A549 (cell line): ENCODE results near the gene PLEKHA3. TPM values are rescaled to one million over a fixed set of nuclear protein-coding genes. Genes with fewer than 3 reads are reported as not detected.

Experiments
- ATAC-seq, 2 experiments: fragments of 200-7000 bp in 1 of 2; fragments of >200 bp in 1 of 2; cut with Nextera tagmentation in 1 of 2; cut with Tn5 transposase in 1 of 2; 3 replicates each; pipeline versions ENCODE4 v1.8.0 to v1.9.1; 2018 to 2020; ENCODE audit warnings: mild to moderate bottlenecking in 1 of 2, moderate library complexity in 1 of 2
- CTCF ChIA-PET: fragments of 300-600 bp; sonication (Branson Sonifier 250); formaldehyde crosslinking; extraction: SDS; loops from one replicate; lab custom pipeline; 2021; ENCODE audit warnings: antibody characterized with exemption, inconsistent platforms; lab: Yijun Ruan, JAX
- POLR2A ChIA-PET: fragments of 350-600 bp; formaldehyde crosslinking; extraction: SDS; loops from one replicate; lab custom pipeline; 2021; ENCODE audit warnings: antibody characterized with exemption, inconsistent platforms; lab: Yijun Ruan, JAX
- DNase-seq, 2 experiments: peaks; one replicate each; pipeline versions ENCODE4 v3.0.0 to v3.0.0-alpha.2; 2011 to 2016; ENCODE audit warnings: low read depth in 1 of 2, low spot score in 1 of 2
- FAIRE-seq: peaks from 2 replicates; lab custom pipeline; 2011; peaks lifted over from hg19 to GRCh38; lab: Jason Lieb, UNC
- H3K27ac ChIP-seq, 2 experiments: fragments of >200 bp; sonication (Bioruptor Twin); formaldehyde crosslinking; 3 replicates each; pipeline ENCODE4 v1.5.1; 2016 to 2017
- H3K4me1 ChIP-seq: fragments of >200 bp; sonication (Bioruptor Twin); formaldehyde crosslinking; 3 replicates; pipeline ENCODE4 v1.6.1; 2016
- H3K4me2 ChIP-seq: fragments of >200 bp; sonication (Bioruptor Twin); formaldehyde crosslinking; 3 replicates; pipeline ENCODE4 v1.6.1; 2016
- H3K4me3 ChIP-seq: fragments of >200 bp; sonication (Bioruptor Twin); formaldehyde crosslinking; 3 replicates; pipeline ENCODE4 v1.5.1; 2016
- H3K9me3 ChIP-seq: fragments of >200 bp; sonication (Bioruptor Twin); formaldehyde crosslinking; 3 replicates; pipeline ENCODE4 v1.6.1; 2016
- BHLHE40 ChIP-seq: IDR thresholded peaks from 2 replicates; pipeline ENCODE4 v1.6.1; 2012; ENCODE audit warnings: low read depth, low read length, inconsistent platforms
- CEBPB ChIP-seq, 2 experiments: fragments of >200 bp in 1 of 2; sonication (Bioruptor Twin) in 1 of 2; formaldehyde crosslinking in 1 of 2; IDR thresholded peaks; 2 replicates each; pipeline ENCODE4 v1.6.1; 2012 to 2016
- CHD4 ChIP-seq: fragments of 200-600 bp; sonication (generic); IDR thresholded peaks from 2 replicates; pipeline ENCODE4 v1.6.1; 2016; ENCODE audit warnings: antibody characterized with exemption, mild to moderate bottlenecking, borderline replicate concordance
- EHF ChIP-seq: fragments of 250-450 bp; sonication (Bioruptor Pico); IDR thresholded peaks from 2 replicates; pipeline ENCODE4 v1.5.0; 2020; ENCODE audit warnings: mild to moderate bottlenecking
- FOXS1 ChIP-seq: fragments of 250-450 bp; sonication (Bioruptor Pico); IDR thresholded peaks from 2 replicates; pipeline ENCODE4 v1.5.0; 2020; ENCODE audit warnings: mild to moderate bottlenecking, moderate library complexity
- GATA3 ChIP-seq: IDR thresholded peaks from 2 replicates; pipeline ENCODE4 v1.6.1; 2012; ENCODE audit warnings: borderline replicate concordance
- HOXB13 ChIP-seq: fragments of 250-450 bp; sonication (Bioruptor Pico); IDR thresholded peaks from 2 replicates; pipeline ENCODE4 v1.5.0; 2020; ENCODE audit warnings: low read depth, mild to moderate bottlenecking, moderate library complexity
- JUN ChIP-seq, 2 experiments: fragments of >200 bp; sonication (Bioruptor Twin); formaldehyde crosslinking; IDR thresholded peaks; 2 replicates in 1 of 2; 3 replicates in 1 of 2; pipeline ENCODE4 v1.6.1; 2016 to 2017
- MAFK ChIP-seq: fragments of 450-650 bp; IDR thresholded peaks from 2 replicates; pipeline ENCODE4 v1.6.1; 2014; ENCODE audit not compliant: partially characterized antibody
- NPAS2 ChIP-seq: fragments of 250-450 bp; sonication (Bioruptor Pico); IDR thresholded peaks from 2 replicates; pipeline ENCODE4 v1.8.0; 2022; ENCODE audit warnings: mild to moderate bottlenecking, moderate library complexity, borderline replicate concordance
- NR3C1 ChIP-seq: fragments of >200 bp; sonication (Bioruptor Twin); formaldehyde crosslinking; IDR thresholded peaks from 3 replicates; pipeline ENCODE4 v1.6.1; 2017
- PHF8 ChIP-seq: fragments of 200-600 bp; sonication (generic); IDR thresholded peaks from 2 replicates; pipeline ENCODE4 v1.6.1; 2016; ENCODE audit warnings: low read depth, mild to moderate bottlenecking, antibody characterized with exemption, moderate library complexity, borderline replicate concordance
- POLR2A ChIP-seq: IDR thresholded peaks from 2 replicates; pipeline ENCODE4 v1.6.1; 2012; ENCODE audit warnings: mild to moderate bottlenecking, low read length
- SREBF2 ChIP-seq: fragments of 450-650 bp; IDR thresholded peaks from 2 replicates; pipeline ENCODE4 v1.6.1; 2014; ENCODE audit warnings: mild to moderate bottlenecking, moderate library complexity
- TP53 ChIP-seq: fragments of 250-450 bp; sonication (Bioruptor Pico); IDR thresholded peaks from 2 replicates; pipeline ENCODE4 v1.5.0; 2021; ENCODE audit warnings: mild to moderate bottlenecking, moderate library complexity
- ZSCAN20 ChIP-seq: fragments of 250-450 bp; sonication (Bioruptor Pico); IDR thresholded peaks from 2 replicates; pipeline ENCODE4 v1.8.0; 2022; ENCODE audit warnings: mild to moderate bottlenecking, moderate library complexity
- WGBS: methylation state at CpG from one replicate; pipeline ENCODE4 v1.1.6; 2017; ENCODE audit errors: missing lambda C conversion rate; 5-methylcytosine and 5-hydroxymethylcytosine counted together
- polyA plus RNA-seq, 4 experiments: library from polyadenylated mRNA; depleted of rRNA in 3 of 4; stranded (reverse); fragments of >200 nt; fragmentation: RNase III in 1 of 4; extraction: RNeasy Plus Mini Kit Qiagen cat#74134 plus additional on column Dnase treatment in 1 of 4; gene quantifications; 2 replicates in 3 of 4; 3 replicates in 1 of 4; pipeline ENCODE4 v1.2.3, GENCODE V29; 2011 to 2017
- TF ChIP-seq, protein P1 (sequence below): fragments of >200 bp; sonication (Bioruptor Twin); formaldehyde crosslinking; IDR thresholded peaks from 3 replicates; pipeline ENCODE4 v1.5.1; 2016

PLEKHA3 gene
- polyA plus RNA-seq, 2 of the 4 experiments (the other 2 are of a cell fraction), result 9.6 to 47.4 TPM

DNA sequence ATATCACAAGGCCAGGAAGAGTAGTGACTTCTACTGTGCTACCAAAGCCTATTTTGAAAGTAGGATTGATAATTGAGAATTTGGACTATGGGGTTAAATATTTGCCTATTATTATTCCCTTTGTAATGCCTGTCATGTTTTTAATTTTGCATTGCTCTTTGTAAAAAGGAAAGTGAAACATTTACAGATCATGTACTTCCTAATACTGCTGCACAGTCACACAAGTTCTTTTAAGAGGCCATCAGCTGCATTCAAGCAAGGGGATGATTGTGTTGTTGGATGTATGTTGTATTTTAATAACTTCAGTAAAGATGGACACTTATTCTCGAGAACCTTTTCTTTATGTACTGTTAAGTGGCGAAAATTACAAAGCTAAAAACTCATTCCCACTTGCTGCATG lies 70.1 kb downstream of the PLEKHA3 start:
- no peak for FAIRE-seq
- 58% methylated on average over 2 of the region's 2 CpGs for WGBS
- DNase-seq, result no peak
- no peak for ATAC-seq
- Histone ChIP-seq H3K4me3 (no peak overlapping the region), H3K27ac (no peak overlapping the region), H3K4me1 (peaks cover 7% of the 10 kb centered on the region; the same call in 1 of the 3 replicates), H3K9me3 (no peaks in the 10 kb centered on the region), H3K4me2 (no peak overlapping the region)
- no peak for TF ChIP-seq TP53
- POLR2A ChIA-PET, result no interaction called here
- CTCF ChIA-PET, result no interaction called here

DNA sequence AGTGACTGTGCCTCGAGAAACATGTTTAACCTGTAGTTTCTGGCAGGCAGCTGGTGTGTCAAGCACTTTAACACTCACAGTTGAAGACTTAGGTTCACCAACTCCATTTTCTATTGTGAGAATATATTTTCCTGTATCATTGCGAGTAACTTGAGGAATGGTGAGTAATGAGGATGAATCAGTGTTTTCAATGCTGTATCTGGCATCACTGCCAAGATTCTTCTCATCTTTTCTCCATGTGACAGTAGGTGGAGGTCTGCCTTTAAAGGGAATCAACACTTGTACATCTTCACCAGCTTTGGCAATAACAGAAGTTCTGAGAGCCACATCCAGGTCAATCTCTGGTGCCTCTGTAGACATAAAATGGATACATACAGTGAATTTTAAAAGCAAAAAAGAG lies 72.8 kb downstream of the PLEKHA3 start:
- ChIA-PET POLR2A (no interaction called here), CTCF (no interaction called here)
- WGBS, result 27% methylated on average over 2 of the region's 2 CpGs
- no peak overlapping the region for H3K27ac ChIP-seq
- no peaks in the 10 kb centered on the region for H3K9me3 ChIP-seq
- H3K4me2 ChIP-seq, result no peak overlapping the region
- FAIRE-seq, result no peak
- peak; percentile 59 to 65; a peak in 4 of 6 replicates for ATAC-seq
- H3K4me1 ChIP-seq, result peaks cover 7% of the 10 kb centered on the region; the same call in 1 of the 3 replicates
- no peak overlapping the region for H3K4me3 ChIP-seq
- DNase-seq, result peak; percentile 1 to 23
- no peak for TF ChIP-seq PHF8
- TF ChIP-seq CHD4, result no peak
- TF ChIP-seq GATA3, result no peak
- TF ChIP-seq, protein P1, sequence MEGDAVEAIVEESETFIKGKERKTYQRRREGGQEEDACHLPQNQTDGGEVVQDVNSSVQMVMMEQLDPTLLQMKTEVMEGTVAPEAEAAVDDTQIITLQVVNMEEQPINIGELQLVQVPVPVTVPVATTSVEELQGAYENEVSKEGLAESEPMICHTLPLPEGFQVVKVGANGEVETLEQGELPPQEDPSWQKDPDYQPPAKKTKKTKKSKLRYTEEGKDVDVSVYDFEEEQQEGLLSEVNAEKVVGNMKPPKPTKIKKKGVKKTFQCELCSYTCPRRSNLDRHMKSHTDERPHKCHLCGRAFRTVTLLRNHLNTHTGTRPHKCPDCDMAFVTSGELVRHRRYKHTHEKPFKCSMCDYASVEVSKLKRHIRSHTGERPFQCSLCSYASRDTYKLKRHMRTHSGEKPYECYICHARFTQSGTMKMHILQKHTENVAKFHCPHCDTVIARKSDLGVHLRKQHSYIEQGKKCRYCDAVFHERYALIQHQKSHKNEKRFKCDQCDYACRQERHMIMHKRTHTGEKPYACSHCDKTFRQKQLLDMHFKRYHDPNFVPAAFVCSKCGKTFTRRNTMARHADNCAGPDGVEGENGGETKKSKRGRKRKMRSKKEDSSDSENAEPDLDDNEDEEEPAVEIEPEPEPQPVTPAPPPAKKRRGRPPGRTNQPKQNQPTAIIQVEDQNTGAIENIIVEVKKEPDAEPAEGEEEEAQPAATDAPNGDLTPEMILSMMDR, result no peak
- no peak for TF ChIP-seq CEBPB (IDR thresholded peaks at IDR 0.05)
- no peak for TF ChIP-seq NPAS2 (CRISPR knock-in tag)
- TF ChIP-seq MAFK, result no peak
- no peak for TF ChIP-seq SREBF2
- no peak for TF ChIP-seq BHLHE40
- TF ChIP-seq EHF, result no peak
- no peak for TF ChIP-seq ZSCAN20 (CRISPR knock-in tag)
- TF ChIP-seq HOXB13 (CRISPR knock-in tag), result no peak
- no peak for TF ChIP-seq JUN (IDR thresholded peaks at IDR 0.05)
- TF ChIP-seq FOXS1 (CRISPR knock-in tag), result no peak
- TF ChIP-seq NR3C1, result no peak
- TF ChIP-seq POLR2A, result no peak
- TF ChIP-seq TP53, result no peak

Other genes with a start within 250 kb of the PLEKHA3 start
- 56.7 and 63.4 TPM in 2 replicates for gene PRKRA, start 29.3 kb upstream of the PLEKHA3 start, polyA plus RNA-seq (2011; rRNA removed)
- 44.1 to 45.2 TPM (median 44.9 TPM) in 3 replicates for gene PRKRA, start 29.3 kb upstream of the PLEKHA3 start, polyA plus RNA-seq (2017; fragmentation: RNase III; extraction: RNeasy Plus Mini Kit Qiagen cat#74134 plus additional on column Dnase treatment)
- gene PJVK, start 29.1 kb upstream of the PLEKHA3 start, polyA plus RNA-seq (2011; rRNA removed), result 7.9 and 10.1 TPM in 2 replicates
- gene PJVK, start 29.1 kb upstream of the PLEKHA3 start, polyA plus RNA-seq (2017; fragmentation: RNase III; extraction: RNeasy Plus Mini Kit Qiagen cat#74134 plus additional on column Dnase treatment), result 3.6 to 5.1 TPM (median 3.6 TPM) in 3 replicates
- 21.4 and 23.7 TPM in 2 replicates for gene FKBP7, start 1.9 kb upstream of the PLEKHA3 start, polyA plus RNA-seq (2011; rRNA removed)
- gene FKBP7, start 1.9 kb upstream of the PLEKHA3 start, polyA plus RNA-seq (2017; fragmentation: RNase III; extraction: RNeasy Plus Mini Kit Qiagen cat#74134 plus additional on column Dnase treatment), result 13.8 to 15.2 TPM (median 14.8 TPM) in 3 replicates